ENCODE measurements around the gene FMN1. TPM values are rescaled to one million over a fixed set of nuclear protein-coding genes. Genes with fewer than 3 reads are reported as not detected.

FMN1 gene
- total and polyA plus RNA-seq, 5 donors from 2014 or later: 0.32 to 8.9 (median 0.36) TPM; not detected in 2

DNA sequence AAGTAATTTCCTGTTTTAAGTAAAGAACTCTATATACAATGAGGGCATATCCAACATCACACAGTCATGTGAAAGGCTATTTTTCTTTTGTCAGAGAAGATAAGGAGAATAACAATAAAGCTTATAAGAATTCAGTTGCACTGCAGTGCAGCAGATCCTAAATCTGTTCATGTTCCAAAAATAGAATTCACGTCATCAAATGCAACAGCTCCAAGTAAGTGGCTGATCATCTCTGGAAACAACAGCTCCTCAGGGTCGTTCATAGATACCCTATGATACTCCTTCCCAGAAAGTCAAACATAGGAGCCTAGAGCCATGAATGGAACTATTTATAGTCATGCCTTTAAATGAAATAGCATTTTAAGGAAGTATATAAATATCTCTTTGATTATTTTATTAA, 100.2 kb downstream of the FMN1 start:
- Mint-ChIP-seq H3K9me3 (no peaks in the 10 kb centered on the region), H3K4me3 (no peak overlapping the region), H3K27me3 (peaks cover 9% of the 10 kb centered on the region), H3K4me1 (no peaks in the 10 kb centered on the region), H3K27ac (no peak overlapping the region), H3K36me3 (no peaks in the 10 kb centered on the region)
- Histone ChIP-seq H3K9me3 (ENCODE audit: control insufficient read depth in 2 of 2, low read length in 2 of 2) (no peaks in the 10 kb centered on the region), H3K36me3 (ENCODE audit: control insufficient read depth, insufficient read depth, low read length) (no peaks in the 10 kb centered on the region), H3K27ac (ENCODE audit: insufficient read depth, low read length, poor library complexity, severe bottlenecking) (no peak overlapping the region), H3K27me3 (ENCODE audit: control insufficient read depth, insufficient read depth, low read length) (no peaks in the 10 kb centered on the region), H3K4me3 (ENCODE audit: low read depth, low read length) (no peak overlapping the region), H3K4me1 (ENCODE audit: control insufficient read depth, insufficient read depth, low read length, poor library complexity, severe bottlenecking) (no peaks in the 10 kb centered on the region)
- DNase-seq (no peak), ATAC-seq (ENCODE audit: low read depth in 2 of 2) (no peak)

DNA sequence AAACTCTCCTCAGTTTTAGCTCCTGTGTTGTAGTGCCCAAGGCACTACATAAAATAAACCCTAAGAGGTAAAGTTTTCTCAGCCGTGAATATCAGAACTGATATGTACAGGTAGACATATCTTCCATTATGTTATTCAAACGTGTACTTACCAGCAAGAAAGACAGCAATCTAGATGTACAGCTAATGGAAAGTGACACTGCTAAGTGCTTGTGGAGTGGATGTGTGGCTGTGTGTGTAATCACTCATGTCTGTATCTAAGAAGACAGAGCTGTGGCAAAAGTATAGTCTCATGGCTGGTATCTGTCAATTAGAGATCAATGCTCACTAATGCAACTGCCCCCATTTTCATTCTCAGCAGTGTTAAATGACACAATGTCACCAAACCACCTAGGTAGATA, 101.3 kb downstream of the FMN1 start:
- ATAC-seq (ENCODE audit: low read depth in 2 of 2) (no peak), DNase-seq (no peak)
- Mint-ChIP-seq H3K27me3 (peaks cover 9% of the 10 kb centered on the region), H3K4me1 (no peaks in the 10 kb centered on the region), H3K36me3 (no peaks in the 10 kb centered on the region), H3K27ac (no peak overlapping the region), H3K4me3 (no peak overlapping the region), H3K9me3 (no peaks in the 10 kb centered on the region)
- H3K36me3 ChIP-seq (ENCODE audit: control insufficient read depth, insufficient read depth, low read length): no peaks in the 10 kb centered on the region
- no peaks in the 10 kb centered on the region for H3K4me1 ChIP-seq (ENCODE audit: control insufficient read depth, insufficient read depth, low read length, poor library complexity, severe bottlenecking)
- H3K27ac ChIP-seq (ENCODE audit: insufficient read depth, low read length, poor library complexity, severe bottlenecking): no peak overlapping the region
- no peak overlapping the region for H3K4me3 ChIP-seq (ENCODE audit: low read depth, low read length)
- no peaks in the 10 kb centered on the region for H3K9me3 ChIP-seq (ENCODE audit: control insufficient read depth in 2 of 2, low read length in 2 of 2)
- H3K27me3 ChIP-seq (ENCODE audit: control insufficient read depth, insufficient read depth, low read length): no peaks in the 10 kb centered on the region

DNA sequence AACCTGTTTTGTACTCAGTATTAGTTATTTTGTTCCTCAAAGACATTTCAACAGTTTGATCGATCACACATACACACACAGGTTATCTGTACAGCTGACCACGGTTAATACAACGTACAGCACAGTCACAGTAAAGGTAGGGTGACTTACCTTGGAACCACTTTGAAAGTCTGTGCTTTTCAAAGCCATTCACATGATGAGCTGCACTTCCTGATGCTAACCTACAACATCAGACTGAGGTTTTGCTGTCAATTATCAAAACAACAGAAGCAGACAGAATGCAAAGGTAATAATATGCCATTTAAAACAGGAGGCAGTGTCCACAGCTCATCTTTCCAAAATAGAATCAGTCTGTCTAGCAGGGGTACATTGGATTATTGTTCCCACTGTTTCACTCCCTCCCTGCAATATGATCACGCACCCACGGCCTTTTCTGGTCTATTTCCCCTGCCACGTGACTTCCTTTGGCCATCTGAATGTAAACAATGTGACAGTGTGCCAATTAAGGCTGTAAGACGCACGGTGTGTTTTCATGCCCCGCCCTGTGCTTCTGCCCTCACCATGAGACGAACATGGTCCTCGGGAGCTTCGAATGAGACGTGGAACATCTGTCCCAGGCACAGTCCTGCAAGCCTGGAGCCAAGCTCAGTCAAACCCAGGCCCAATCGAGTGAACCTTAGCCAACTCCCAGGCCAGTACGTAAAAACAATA, 102.4 kb downstream of the FMN1 start:
- Mint-ChIP-seq H3K27ac (peak overlapping the region in 1 of 3 donors; percentile 78), H3K9me3 (no peaks in the 10 kb centered on the region), H3K27me3 (peaks cover 9% of the 10 kb centered on the region), H3K36me3 (no peaks in the 10 kb centered on the region), H3K4me1 (no peaks in the 10 kb centered on the region), H3K4me3 (peak overlapping the region in 1 of 4 donors; percentile 76)
- Histone ChIP-seq H3K4me1 (ENCODE audit: control insufficient read depth, insufficient read depth, low read length, poor library complexity, severe bottlenecking) (no peaks in the 10 kb centered on the region), H3K4me3 (ENCODE audit: low read depth, low read length) (peak overlapping the region; percentile 54), H3K27ac (ENCODE audit: insufficient read depth, low read length, poor library complexity, severe bottlenecking) (no peak overlapping the region), H3K36me3 (ENCODE audit: control insufficient read depth, insufficient read depth, low read length) (no peaks in the 10 kb centered on the region), H3K9me3 (ENCODE audit: control insufficient read depth in 2 of 2, low read length in 2 of 2) (no peaks in the 10 kb centered on the region), H3K27me3 (ENCODE audit: control insufficient read depth, insufficient read depth, low read length) (no peaks in the 10 kb centered on the region)
- ATAC-seq (ENCODE audit: low read depth in 2 of 2): no peak
- DNase-seq: no peak

DNA sequence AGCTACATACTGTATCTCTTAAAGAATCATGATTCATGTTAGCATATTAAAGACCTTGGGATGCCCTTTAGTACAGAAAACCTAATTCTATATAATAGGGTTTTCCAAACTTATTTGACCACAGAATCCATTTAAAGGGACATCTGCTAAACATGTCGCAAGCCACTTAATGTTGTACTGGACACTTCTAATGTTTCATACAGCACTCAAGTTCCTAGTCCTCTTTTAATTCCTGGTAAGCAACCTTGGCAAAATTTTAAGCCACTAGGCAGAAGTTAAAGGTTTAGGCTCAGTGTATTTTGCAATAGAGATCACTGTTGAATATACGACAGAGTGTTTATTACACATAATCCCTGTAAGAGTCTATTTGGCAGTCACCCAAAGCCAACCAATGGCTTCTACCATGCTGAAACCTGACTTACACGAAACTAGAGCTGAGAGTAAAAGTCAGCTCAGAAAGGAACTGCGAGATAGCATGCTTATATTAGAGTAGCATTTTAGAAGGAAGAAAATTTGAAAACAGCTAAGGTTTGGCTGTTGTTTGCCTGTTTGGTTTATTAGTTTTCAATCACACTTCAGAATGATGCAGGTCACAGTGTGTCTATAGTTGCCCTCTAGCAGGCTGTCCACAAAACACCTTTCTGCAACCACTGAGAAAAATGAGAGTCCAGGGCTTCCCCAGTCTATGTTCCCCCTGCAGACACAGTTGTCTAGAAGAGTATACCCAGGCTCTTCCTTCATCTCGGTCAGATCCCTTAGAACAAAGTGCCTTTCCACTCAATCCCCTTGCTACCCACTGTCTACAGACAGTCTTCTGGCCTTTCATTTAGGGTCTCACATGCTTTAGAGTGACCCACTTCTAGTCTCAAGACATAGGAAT, 104.4 kb downstream of the FMN1 start:
- Mint-ChIP-seq H3K27ac (peak overlapping the region in 1 of 3 donors; percentile 76), H3K4me1 (no peaks in the 10 kb centered on the region), H3K27me3 (peaks cover 6% of the 10 kb centered on the region), H3K9me3 (no peaks in the 10 kb centered on the region), H3K36me3 (no peaks in the 10 kb centered on the region), H3K4me3 (peak overlapping the region in 2 of 4 donors; percentile 50 to 73)
- Histone ChIP-seq H3K4me1 (ENCODE audit: control insufficient read depth, insufficient read depth, low read length, poor library complexity, severe bottlenecking) (peaks cover 4% of the 10 kb centered on the region), H3K9me3 (ENCODE audit: control insufficient read depth in 2 of 2, low read length in 2 of 2) (no peaks in the 10 kb centered on the region), H3K36me3 (ENCODE audit: control insufficient read depth, insufficient read depth, low read length) (no peaks in the 10 kb centered on the region), H3K4me3 (ENCODE audit: low read depth, low read length) (peak overlapping the region; percentile 52), H3K27me3 (ENCODE audit: control insufficient read depth, insufficient read depth, low read length) (no peaks in the 10 kb centered on the region), H3K27ac (ENCODE audit: insufficient read depth, low read length, poor library complexity, severe bottlenecking) (no peak overlapping the region)
- DNase-seq (no peak), ATAC-seq (ENCODE audit: low read depth in 2 of 2) (no peak)

DNA sequence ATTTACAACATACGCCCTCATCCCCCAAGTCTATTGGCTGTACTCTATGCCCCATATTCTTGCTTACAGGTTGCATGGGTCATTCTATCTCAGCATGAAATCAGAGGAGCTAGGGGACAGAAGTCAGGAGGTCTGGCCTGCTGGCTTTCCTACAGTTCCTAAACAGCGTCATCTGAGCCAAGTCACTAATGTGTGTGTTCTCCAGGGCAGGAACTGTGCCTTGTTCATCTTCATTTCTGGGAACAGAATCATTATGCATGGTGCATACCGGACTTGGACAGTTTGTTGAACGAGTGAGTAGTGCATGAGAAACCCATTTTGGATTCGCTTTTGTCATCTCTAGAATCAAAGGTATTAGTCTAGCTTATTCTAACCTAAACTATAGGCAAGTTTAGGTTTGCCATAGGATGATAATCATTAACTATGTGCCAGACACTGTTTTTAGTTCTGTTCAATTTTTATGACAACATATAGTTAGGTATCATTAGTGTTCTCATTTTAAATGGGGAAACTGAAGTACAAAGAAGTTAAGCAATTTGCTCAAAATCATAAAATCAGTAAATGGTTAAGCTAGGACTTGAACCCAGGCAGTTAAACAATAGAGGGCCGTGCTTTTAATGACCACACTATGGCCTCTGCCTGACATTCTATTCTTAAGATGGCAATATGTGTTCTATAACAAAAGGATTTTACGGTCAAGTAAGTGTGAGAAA, 105.2 kb downstream of the FMN1 start:
- no peaks in the 10 kb centered on the region for H3K9me3 Mint-ChIP-seq
- peaks cover 5% of the 10 kb centered on the region for H3K27me3 Mint-ChIP-seq
- H3K4me1 Mint-ChIP-seq: no peaks in the 10 kb centered on the region
- no peaks in the 10 kb centered on the region for H3K36me3 Mint-ChIP-seq
- no peaks in the 10 kb centered on the region for H3K27me3 ChIP-seq (ENCODE audit: control insufficient read depth, insufficient read depth, low read length)
- peaks cover 4% of the 10 kb centered on the region for H3K4me1 ChIP-seq (ENCODE audit: control insufficient read depth, insufficient read depth, low read length, poor library complexity, severe bottlenecking)
- no peak overlapping the region for H3K4me3 ChIP-seq (ENCODE audit: low read depth, low read length)
- no peak overlapping the region for H3K27ac ChIP-seq (ENCODE audit: insufficient read depth, low read length, poor library complexity, severe bottlenecking)
- H3K9me3 ChIP-seq (ENCODE audit: control insufficient read depth in 2 of 2, low read length in 2 of 2): no peaks in the 10 kb centered on the region
- no peak for DNase-seq
- H3K36me3 ChIP-seq (ENCODE audit: control insufficient read depth, insufficient read depth, low read length): no peaks in the 10 kb centered on the region
- no peak for ATAC-seq (ENCODE audit: low read depth in 2 of 2)
- H3K4me3 Mint-ChIP-seq: no peak overlapping the region
- H3K27ac Mint-ChIP-seq: peak overlapping the region in 1 of 3 donors; percentile 48

DNA sequence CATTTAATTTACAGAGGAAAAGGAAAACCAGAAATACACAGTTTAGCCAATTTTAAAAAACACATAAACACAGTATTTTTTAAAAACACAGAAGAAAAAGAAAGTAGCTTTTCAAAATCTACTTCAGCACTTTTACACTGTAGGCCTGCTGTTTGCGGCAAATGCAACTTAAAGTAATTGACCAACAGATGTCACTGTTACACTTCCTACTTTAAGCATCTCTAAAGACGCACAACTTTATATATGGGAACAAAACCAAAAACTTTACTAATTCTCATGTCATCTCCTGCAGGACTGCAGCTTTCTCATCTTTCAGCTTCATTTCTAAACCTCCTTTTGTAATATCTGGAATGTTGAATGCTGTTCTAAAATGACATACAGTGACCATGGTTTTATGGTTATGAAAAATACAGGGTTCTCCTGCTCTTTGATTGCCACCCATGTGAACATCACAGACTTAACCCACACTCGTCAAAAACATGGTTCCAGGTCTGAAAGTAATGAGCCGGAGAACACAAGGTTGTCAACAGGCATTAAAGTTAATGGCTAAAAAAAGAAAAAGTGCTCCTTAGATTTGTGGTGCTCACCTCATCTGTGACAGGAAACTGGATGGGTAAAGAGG, 107.9 kb downstream of the FMN1 start:
- peak in 2 of 3 donors; percentile 50 to 59 for DNase-seq

DNA sequence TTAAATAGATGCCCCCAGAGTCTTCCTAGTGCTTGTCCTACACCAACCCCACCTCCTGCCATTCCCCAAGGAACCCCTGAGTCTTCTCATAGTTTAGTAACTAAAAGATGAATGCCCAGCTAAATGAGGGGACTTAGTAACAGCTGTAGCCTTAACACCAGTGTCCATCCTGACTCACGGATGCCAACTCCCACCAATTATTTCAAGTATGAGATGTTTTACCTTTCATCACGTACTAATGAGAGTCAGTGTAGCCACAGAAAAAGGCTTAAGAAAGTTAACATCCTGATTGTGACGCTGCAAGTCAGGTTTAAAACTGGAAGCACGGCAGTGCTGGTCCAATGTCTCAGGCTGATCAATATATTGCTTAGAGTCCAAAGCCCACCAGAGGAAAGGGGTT, 109.9 kb downstream of the FMN1 start:
- Histone ChIP-seq H3K9me3 (ENCODE audit: control insufficient read depth in 2 of 2, low read length in 2 of 2) (no peaks in the 10 kb centered on the region), H3K36me3 (ENCODE audit: control insufficient read depth, insufficient read depth, low read length) (no peaks in the 10 kb centered on the region), H3K4me3 (ENCODE audit: low read depth, low read length) (no peak overlapping the region), H3K27me3 (ENCODE audit: control insufficient read depth, insufficient read depth, low read length) (no peaks in the 10 kb centered on the region), H3K27ac (ENCODE audit: insufficient read depth, low read length, poor library complexity, severe bottlenecking) (no peak overlapping the region), H3K4me1 (ENCODE audit: control insufficient read depth, insufficient read depth, low read length, poor library complexity, severe bottlenecking) (peaks cover 4% of the 10 kb centered on the region)
- Mint-ChIP-seq H3K9me3 (no peaks in the 10 kb centered on the region), H3K27ac (no peak overlapping the region), H3K4me3 (no peak overlapping the region), H3K27me3 (no peaks in the 10 kb centered on the region), H3K4me1 (peaks cover 0 to 4% (median 0%) of the 10 kb centered on the region in 4 donors), H3K36me3 (no peaks in the 10 kb centered on the region)
- DNase-seq: no peak
- no peak for ATAC-seq (ENCODE audit: low read depth in 2 of 2)

More for the DNA sequence above, 107.9 kb downstream of the FMN1 start:
- no peaks in the 10 kb centered on the region for H3K36me3 ChIP-seq (ENCODE audit: control insufficient read depth, insufficient read depth, low read length)
- ATAC-seq (ENCODE audit: low read depth in 2 of 2): no peak
- no peak overlapping the region for H3K4me3 ChIP-seq (ENCODE audit: low read depth, low read length)
- peaks cover 4% of the 10 kb centered on the region for H3K4me1 ChIP-seq (ENCODE audit: control insufficient read depth, insufficient read depth, low read length, poor library complexity, severe bottlenecking)
- H3K9me3 ChIP-seq (ENCODE audit: control insufficient read depth in 2 of 2, low read length in 2 of 2): no peaks in the 10 kb centered on the region
- no peak overlapping the region for H3K27ac Mint-ChIP-seq
- H3K27ac ChIP-seq (ENCODE audit: insufficient read depth, low read length, poor library complexity, severe bottlenecking): no peak overlapping the region
- no peaks in the 10 kb centered on the region for H3K9me3 Mint-ChIP-seq
- H3K27me3 ChIP-seq (ENCODE audit: control insufficient read depth, insufficient read depth, low read length): no peaks in the 10 kb centered on the region
- H3K4me1 Mint-ChIP-seq: peaks cover 0 to 4% (median 0%) of the 10 kb centered on the region in 4 donors
- peak overlapping the region in 1 of 4 donors; percentile 29 for H3K4me3 Mint-ChIP-seq
- H3K36me3 Mint-ChIP-seq: no peaks in the 10 kb centered on the region
- H3K27me3 Mint-ChIP-seq: no peaks in the 10 kb centered on the region

Data from CD4-positive, CD25-positive, alpha-beta regulatory T cell (primary cell).